Activated CD4-positive, alpha-beta T cell treated with anti-CD3 and anti-CD28 coated beads for 1 hour (primary cell): ENCODE measurements around the gene RERG.
"Not testable (repeated sequence)": the region's sequence is repeated elsewhere in the genome, so short reads cannot be mapped to it uniquely, and the experiment has no call there.

Experiments
- DNase-seq: peaks from one replicate; pipeline ENCODE4 v3.0.0-alpha.2; 2020

RERG gene

GRCh38 chr12:15220915-15221885 is at the start of gene RERG:
RERG (minus strand) TSS chr12:15221417; CDS start chr12:15217489, 3,928 bp downstream.
- DNase-seq, result peak; percentile 58

GRCh38 chr12:15270591-15270990 is 49.4 kb upstream of the RERG start:
- DNase-seq, result no peak

- DNase-seq, result no peak
Measured at GRCh38 chr12:15268927-15269552, 47.8 kb upstream of the RERG start.

- no peak for DNase-seq
Measured at GRCh38 chr12:15268309-15268708, 47.1 kb upstream of the RERG start.

GRCh38 chr12:15265875-15266274 is 44.7 kb upstream of the RERG start:
- DNase-seq, result no peak

GRCh38 chr12:15256761-15257160 is 35.5 kb upstream of the RERG start:
- DNase-seq, result no peak

GRCh38 chr12:15253990-15254389 is 32.8 kb upstream of the RERG start:
- no peak for DNase-seq

GRCh38 chr12:15244926-15245325 is 23.7 kb upstream of the RERG start:
- DNase-seq, result no peak

- no peak for DNase-seq
Measured at GRCh38 chr12:15244341-15244740, 23.1 kb upstream of the RERG start.

GRCh38 chr12:15243102-15243501 is 21.9 kb upstream of the RERG start:
- no peak for DNase-seq

GRCh38 chr12:15240898-15241297 is 19.7 kb upstream of the RERG start:
- no peak for DNase-seq

- no peak for DNase-seq
Measured at GRCh38 chr12:15234508-15234907, 13.3 kb upstream of the RERG start.

- DNase-seq, result no peak
Measured at GRCh38 chr12:15234011-15234410, 12.8 kb upstream of the RERG start.

- no peak for DNase-seq
Measured at GRCh38 chr12:15232959-15233358, 11.7 kb upstream of the RERG start.

GRCh38 chr12:15231493-15231892 is 10.3 kb upstream of the RERG start:
- DNase-seq, result no peak

- no peak for DNase-seq
Measured at GRCh38 chr12:15230751-15231150, 9.5 kb upstream of the RERG start.

GRCh38 chr12:15230137-15230536 is 8.9 kb upstream of the RERG start:
- DNase-seq, result no peak

GRCh38 chr12:15227004-15227679 is 5.9 kb upstream of the RERG start:
- DNase-seq, result no peak

GRCh38 chr12:15225863-15226218 is 4.6 kb upstream of the RERG start:
- not testable (repeated sequence) for DNase-seq

- DNase-seq, result no peak
Measured at GRCh38 chr12:15225136-15225862, 4.1 kb upstream of the RERG start.

GRCh38 chr12:15222219-15222618 is 1.0 kb upstream of the RERG start:
- no peak for DNase-seq

GRCh38 chr12:15220451-15220850 is 766 bp downstream of the RERG start:
- DNase-seq, result no peak

GRCh38 chr12:15218794-15219193 is 2.4 kb downstream of the RERG start:
- DNase-seq, result no peak
